Mesothelial cell of epicardium (in vitro differentiated cells): Measurements from ENCODE around the gene AGO3. TPM values are rescaled to one million over a fixed set of nuclear protein-coding genes. Genes with fewer than 3 reads are reported as not detected.

Experiments
- DNase-seq, 2 experiments: peaks; one replicate each; pipeline ENCODE4 v3.0.0; 2021; ENCODE audit warnings: low spot score in 2 of 2; ENCODE audit not compliant: unreplicated experiment in 2 of 2
- H3K27ac Mint-ChIP-seq: 2 replicates; pipeline ENCODE4 v1.8.0; 2021; ENCODE audit warnings: mixed read lengths
- H3K27me3 Mint-ChIP-seq: 2 replicates; pipeline ENCODE4 v1.8.0; 2021; ENCODE audit warnings: low read depth, mixed read lengths
- H3K36me3 Mint-ChIP-seq: 2 replicates; pipeline ENCODE4 v1.8.0; 2021; ENCODE audit warnings: mixed read lengths
- H3K4me1 Mint-ChIP-seq: 2 replicates; pipeline ENCODE4 v1.8.0; 2021; ENCODE audit warnings: mixed read lengths
- H3K4me3 Mint-ChIP-seq: 2 replicates; pipeline ENCODE4 v1.8.0; 2021; ENCODE audit warnings: mild to moderate bottlenecking, moderate library complexity, mixed read lengths
- H3K9me3 Mint-ChIP-seq: 2 replicates; pipeline ENCODE4 v1.8.0; 2021; ENCODE audit warnings: mixed read lengths
- CTCF ChIP-seq: fragments of 200-600 bp; sonication (generic); IDR thresholded peaks from one replicate; pipeline ENCODE4 v1.5.0; 2021; ENCODE audit warnings: antibody characterized with exemption; ENCODE audit not compliant: unreplicated experiment
- total RNA-seq: library from RNA; stranded (reverse); gene quantifications from 3 replicates; pipeline ENCODE4 v1.2.1, GENCODE V29; 2021

AGO3 gene
- total RNA-seq, 1 donor from 2014 or later = 52.2 TPM

- Mint-ChIP-seq H3K4me3 (peak overlapping the region; percentile 35), H3K36me3 (no peaks in the 10 kb centered on the region), H3K27ac (peak overlapping the region; percentile 88), H3K27me3 (no peaks in the 10 kb centered on the region), H3K4me1 (peaks cover 13% of the 10 kb centered on the region), H3K9me3 (no peaks in the 10 kb centered on the region)
- TF ChIP-seq CTCF = no peak
- no peak for DNase-seq
Observed at GRCh38 chr1:36108314-36108713, 177.4 kb downstream of the AGO3 start.

GRCh38 chr1:36109041-36109679 is 178.3 kb downstream of the AGO3 start:
- no peaks in the 10 kb centered on the region for H3K27me3 Mint-ChIP-seq
- H3K4me3 Mint-ChIP-seq = no peak overlapping the region
- DNase-seq = no peak
- peak overlapping the region; percentile 66 for H3K27ac Mint-ChIP-seq
- H3K9me3 Mint-ChIP-seq = no peaks in the 10 kb centered on the region
- TF ChIP-seq CTCF = no peak
- peaks cover 13% of the 10 kb centered on the region for H3K4me1 Mint-ChIP-seq
- no peaks in the 10 kb centered on the region for H3K36me3 Mint-ChIP-seq

- Mint-ChIP-seq H3K4me3 (no peak overlapping the region), H3K36me3 (no peaks in the 10 kb centered on the region), H3K27ac (peak overlapping the region; percentile 26), H3K9me3 (no peaks in the 10 kb centered on the region), H3K4me1 (peaks cover 13% of the 10 kb centered on the region), H3K27me3 (no peaks in the 10 kb centered on the region)
- no peak for TF ChIP-seq CTCF
- no peak for DNase-seq
Observed at GRCh38 chr1:36111151-36111550, 180.2 kb downstream of the AGO3 start.

GRCh38 chr1:36112823-36113222 is 181.9 kb downstream of the AGO3 start:
- Mint-ChIP-seq H3K27me3 (no peaks in the 10 kb centered on the region), H3K9me3 (no peaks in the 10 kb centered on the region), H3K4me3 (no peak overlapping the region), H3K27ac (no peak overlapping the region), H3K36me3 (no peaks in the 10 kb centered on the region), H3K4me1 (peaks cover 14% of the 10 kb centered on the region)
- DNase-seq = no peak
- no peak for TF ChIP-seq CTCF

GRCh38 chr1:36114371-36114770 is 183.5 kb downstream of the AGO3 start:
- Mint-ChIP-seq H3K9me3 (no peaks in the 10 kb centered on the region), H3K36me3 (no peaks in the 10 kb centered on the region), H3K4me1 (peaks cover 3% of the 10 kb centered on the region), H3K27me3 (no peaks in the 10 kb centered on the region), H3K27ac (no peak overlapping the region), H3K4me3 (no peak overlapping the region)
- DNase-seq = no peak
- TF ChIP-seq CTCF = no peak

- Mint-ChIP-seq H3K27ac (peak overlapping the region; percentile 30), H3K4me1 (peaks cover 10% of the 10 kb centered on the region), H3K4me3 (no peak overlapping the region), H3K36me3 (no peaks in the 10 kb centered on the region), H3K9me3 (no peaks in the 10 kb centered on the region), H3K27me3 (no peaks in the 10 kb centered on the region)
- DNase-seq = no peak
- TF ChIP-seq CTCF = no peak
Observed at GRCh38 chr1:36115200-36115669, 184.3 kb downstream of the AGO3 start.
